Lower leg skin (tissue), 4 donors: ENCODE data around the gene VPS39. TPM values are rescaled to one million over a fixed set of nuclear protein-coding genes. Genes with fewer than 3 reads are reported as not detected.

Experiments
- DNase-seq, 2 donors: peaks; one replicate each; pipeline ENCODE4 v3.0.0-alpha.2; 2019; ENCODE audit warnings: low spot score in 2 of 2
- H3K4me3 ChIP-seq: fragments of 200-600 bp; sonication (generic); 2 replicates; pipeline ENCODE4 v1.5.1; 2017; ENCODE audit warnings: mild to moderate bottlenecking, low read depth; ENCODE audit not compliant: poor library complexity, severe bottlenecking
- POLR2A ChIP-seq, 2 donors: fragments of 450-650 bp; IDR thresholded peaks; one replicate each; pipeline ENCODE4 v1.6.1; 2016 to 2017; ENCODE audit warnings: antibody characterized with exemption in 2 of 2, mild to moderate bottlenecking in 1 of 2, moderate library complexity in 1 of 2
- WGBS, 2 donors: methylation state at CpG; one replicate each; pipeline ENCODE4 v1.1.5; 2018; 5-methylcytosine and 5-hydroxymethylcytosine counted together
- intact Hi-C: fragments of 100-400 bp; cut with DNase I; formaldehyde crosslinking; loops from one replicate; pipeline ENCODE4 v1.15.0; 2023; ENCODE audit warnings: low total_unique reads
- total RNA-seq, 4 donors: library from RNA; depleted of rRNA; stranded (reverse); fragments of >200 nt; gene quantifications; one replicate each; pipeline ENCODE4 v1.1.0, GENCODE V29; 2016
- TF ChIP-seq, protein P1 (sequence below), 3 donors: fragments of 450-650 bp; IDR thresholded peaks; one replicate each; pipeline ENCODE4 v1.5.1; 2016; ENCODE audit warnings: antibody characterized with exemption in 3 of 3, mild to moderate bottlenecking in 3 of 3, moderate library complexity in 2 of 3

The VPS39 gene
- total RNA-seq, 4 donors from 2014 or later = 41.8 to 64.6 (median 51.5) TPM

- intact Hi-C loops = loop anchor here (10.0 kb wide), 1 partner anchor 156 kb away; no protein-coding TSS in a partner anchor
These were observed 66.9 kb downstream of the VPS39 start for GRCh38 chr15:42141246-42141645.

DNA sequence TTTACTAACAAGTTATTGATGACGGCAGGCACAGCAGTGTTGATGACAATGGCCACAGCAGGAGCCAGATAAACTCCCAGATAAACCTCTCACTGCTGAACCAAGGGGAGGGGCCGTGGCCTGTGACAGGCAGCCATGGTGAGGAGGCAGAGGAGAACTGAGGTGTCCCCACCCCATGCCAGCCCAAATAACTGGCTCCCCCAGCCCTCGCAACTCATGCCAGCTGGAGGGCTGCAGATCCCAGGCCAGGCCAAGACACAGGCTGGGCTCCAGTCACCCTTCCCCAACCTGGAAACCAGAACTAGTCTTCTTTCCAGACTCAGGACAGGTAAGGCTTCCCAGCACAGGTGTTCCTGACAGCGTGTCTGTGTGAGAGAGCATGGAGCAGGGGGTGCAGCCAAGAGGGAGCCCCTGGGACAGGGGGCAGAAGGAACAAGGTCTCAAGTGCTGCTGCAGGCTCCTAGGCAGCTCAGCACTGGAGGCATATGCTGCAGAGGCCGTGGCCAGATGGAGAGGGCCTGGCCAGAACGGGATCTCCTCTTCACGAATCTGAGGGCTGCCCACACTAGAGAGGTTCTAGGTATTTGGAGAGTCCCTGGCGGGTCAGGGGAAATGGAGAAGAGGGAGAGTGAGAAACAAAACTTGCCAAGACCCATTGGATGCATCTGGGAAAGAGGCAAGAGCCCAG is 67.6 kb downstream of the VPS39 start:
- 74 to 83% methylated on average over 7 to 8 of the region's 8 CpGs for whole genome bisulfite sequencing, 2 donors
- TF ChIP-seq, protein P1, sequence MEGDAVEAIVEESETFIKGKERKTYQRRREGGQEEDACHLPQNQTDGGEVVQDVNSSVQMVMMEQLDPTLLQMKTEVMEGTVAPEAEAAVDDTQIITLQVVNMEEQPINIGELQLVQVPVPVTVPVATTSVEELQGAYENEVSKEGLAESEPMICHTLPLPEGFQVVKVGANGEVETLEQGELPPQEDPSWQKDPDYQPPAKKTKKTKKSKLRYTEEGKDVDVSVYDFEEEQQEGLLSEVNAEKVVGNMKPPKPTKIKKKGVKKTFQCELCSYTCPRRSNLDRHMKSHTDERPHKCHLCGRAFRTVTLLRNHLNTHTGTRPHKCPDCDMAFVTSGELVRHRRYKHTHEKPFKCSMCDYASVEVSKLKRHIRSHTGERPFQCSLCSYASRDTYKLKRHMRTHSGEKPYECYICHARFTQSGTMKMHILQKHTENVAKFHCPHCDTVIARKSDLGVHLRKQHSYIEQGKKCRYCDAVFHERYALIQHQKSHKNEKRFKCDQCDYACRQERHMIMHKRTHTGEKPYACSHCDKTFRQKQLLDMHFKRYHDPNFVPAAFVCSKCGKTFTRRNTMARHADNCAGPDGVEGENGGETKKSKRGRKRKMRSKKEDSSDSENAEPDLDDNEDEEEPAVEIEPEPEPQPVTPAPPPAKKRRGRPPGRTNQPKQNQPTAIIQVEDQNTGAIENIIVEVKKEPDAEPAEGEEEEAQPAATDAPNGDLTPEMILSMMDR (IDR thresholded peaks at IDR 0.05) = no peak
- no peak for TF ChIP-seq POLR2A (IDR thresholded peaks at IDR 0.05)
- intact Hi-C loops = loop anchor here (10.0 kb wide), 1 partner anchor 156 kb away; no protein-coding TSS in a partner anchor
- no peak overlapping the region for H3K4me3 ChIP-seq
- DNase-seq = peak in 1 of 2 donors; percentile 70

More at GRCh38 chr15:42141246-42141645, 66.9 kb downstream of the VPS39 start:
- no peak overlapping the region for H3K4me3 ChIP-seq
- TF ChIP-seq POLR2A (IDR thresholded peaks at IDR 0.05) = no peak
- TF ChIP-seq, protein P1 (IDR thresholded peaks at IDR 0.05) = no peak
- peak in 1 of 2 donors; percentile 70 for DNase-seq
- WGBS, 2 donors = 85 to 91% methylated on average over 7 of the region's 7 CpGs

DNA sequence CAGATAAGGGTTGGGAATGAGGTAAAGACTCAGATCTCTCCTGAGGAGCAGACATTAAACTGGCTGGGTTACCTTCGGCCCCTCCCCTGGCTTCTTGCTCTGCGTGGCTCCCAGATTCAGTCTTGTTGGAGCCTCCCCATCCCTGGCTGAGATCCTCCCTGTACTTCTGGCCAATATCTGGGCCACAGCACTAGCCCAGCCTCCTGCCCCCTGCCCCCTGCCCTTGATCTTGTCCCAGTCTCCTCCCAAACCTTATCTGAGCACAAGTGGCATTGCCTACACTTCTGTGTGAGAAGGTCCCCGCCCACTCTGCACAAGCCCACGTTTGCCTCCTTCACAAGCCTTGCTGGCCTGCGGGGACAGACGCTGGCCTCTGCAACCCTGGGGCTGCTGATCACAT is 68.5 kb downstream of the VPS39 start:
- no peak for TF ChIP-seq POLR2A (IDR thresholded peaks at IDR 0.05)
- TF ChIP-seq, protein P1 (IDR thresholded peaks at IDR 0.05) = no peak
- WGBS, 2 donors = 55% methylated on average over 6 of the region's 6 CpGs
- intact Hi-C loops = no loop called here
- no peak overlapping the region for H3K4me3 ChIP-seq
- DNase-seq = peak in 1 of 2 donors; percentile 59

GRCh38 chr15:42138968-42139386 is 69.1 kb downstream of the VPS39 start:
- TF ChIP-seq POLR2A (IDR thresholded peaks at IDR 0.05) = no peak
- TF ChIP-seq, protein P1 (IDR thresholded peaks at IDR 0.05) = no peak
- intact Hi-C loops = no loop called here
- DNase-seq = peak in 1 of 2 donors; percentile 54
- WGBS, 2 donors = 50 to 62% methylated on average over 3 of the region's 3 CpGs
- no peak overlapping the region for H3K4me3 ChIP-seq

DNA sequence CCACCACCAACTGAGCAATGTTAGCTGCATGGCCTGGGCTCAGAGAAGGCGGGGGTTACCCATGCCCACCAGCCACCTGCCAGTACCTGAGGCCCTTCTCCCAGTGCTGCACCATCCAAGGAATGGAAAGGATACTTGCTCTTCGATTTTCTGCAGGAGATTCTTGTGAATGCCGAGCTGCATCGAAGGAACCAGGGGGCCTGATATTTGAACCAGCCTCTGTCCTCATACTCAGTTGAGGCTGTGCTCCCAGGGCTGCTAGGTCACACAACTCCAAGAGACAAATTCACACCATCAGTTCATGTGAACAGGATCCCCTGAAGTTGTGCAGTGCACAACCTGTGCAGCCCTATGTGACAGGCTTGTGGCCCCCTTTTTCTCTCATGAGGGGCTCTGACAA is 69.7 kb downstream of the VPS39 start:
- DNase-seq = peak in 1 of 2 donors; percentile 7
- no peak overlapping the region for H3K4me3 ChIP-seq
- TF ChIP-seq, protein P1 (IDR thresholded peaks at IDR 0.05) = no peak
- no peak for TF ChIP-seq POLR2A (IDR thresholded peaks at IDR 0.05)
- intact Hi-C loops = no loop called here
- WGBS, 2 donors = 88 to 89% methylated on average over 4 of the region's 4 CpGs
